Transverse colon (tissue), 4 donors: ENCODE results near the gene C3orf20. TPM values are rescaled to one million over a fixed set of nuclear protein-coding genes. Genes with fewer than 3 reads are reported as not detected.

Experiments
- DNase-seq: peaks from one replicate; pipeline ENCODE4 v3.0.0-alpha.2; 2019
- H3K27ac ChIP-seq, 4 donors: fragments of 200-600 bp; sonication (generic); 2 replicates each; pipeline ENCODE4 v1.5.1; 2016 to 2018; ENCODE audit warnings: inconsistent platforms in 4 of 4
- H3K27me3 ChIP-seq: fragments of 200-600 bp; sonication (generic); 2 replicates; pipeline ENCODE4 v1.5.1; 2017; ENCODE audit warnings: inconsistent platforms
- H3K36me3 ChIP-seq, 4 donors: fragments of 200-600 bp; sonication (generic); 2 replicates each; pipeline ENCODE4 v1.5.1; 2017 to 2019; ENCODE audit warnings: inconsistent platforms in 4 of 4
- H3K4me1 ChIP-seq, 4 donors: fragments of 200-600 bp; sonication (generic); 2 replicates each; pipeline ENCODE4 v1.5.1; 2017 to 2020; ENCODE audit warnings: inconsistent platforms in 4 of 4
- H3K4me3 ChIP-seq, 4 donors: fragments of 200-600 bp; sonication (generic); 1 replicate in 1 of 4; 2 replicates in 3 of 4; pipeline versions ENCODE4 v1.5.1 to v1.6.1; 2017 to 2019; ENCODE audit warnings: inconsistent platforms in 4 of 4
- H3K9me3 ChIP-seq, 2 donors: fragments of 200-600 bp; sonication (generic); 2 replicates each; pipeline ENCODE4 v1.5.1; 2017 to 2019; ENCODE audit warnings: inconsistent platforms in 2 of 2
- EP300 ChIP-seq: sonication (generic); formaldehyde crosslinking; IDR thresholded peaks from one replicate; pipeline ENCODE4 v1.6.1; 2017; ENCODE audit warnings: antibody characterized with exemption, low read depth
- POLR2A ChIP-seq: fragments of 450-650 bp; IDR thresholded peaks from one replicate; pipeline ENCODE4 v1.6.1; 2016; ENCODE audit warnings: antibody characterized with exemption, mild to moderate bottlenecking, moderate library complexity
- POLR2AphosphoS5 ChIP-seq, 3 donors: sonication (generic); formaldehyde crosslinking; IDR thresholded peaks; one replicate each; pipeline ENCODE4 v1.6.1; 2016; ENCODE audit warnings: antibody characterized with exemption in 3 of 3
- WGBS, 2 donors: methylation state at CpG; one replicate each; pipeline ENCODE4 v1.1.5; 2018; ENCODE audit warnings: low coverage in 1 of 2; 5-methylcytosine and 5-hydroxymethylcytosine counted together
- in situ Hi-C, 4 donors: fragments of 200-750 bp; cut with MboI; loops; one replicate each; pipeline versions ENCODE4 v1.15.0 to v1.15.1; 2017; ENCODE audit warnings: low sequenced_read_pairs in 3 of 4, low pct_ligation_motif_present in 1 of 4, low pct_unique_long_range_greater_than_20kb in 1 of 4
- intact Hi-C: fragments of 100-400 bp; cut with DNase I; formaldehyde crosslinking; loops from one replicate; pipeline ENCODE4 v1.15.1; 2023; ENCODE audit warnings: low total_unique reads
- total RNA-seq, 4 donors: library from RNA; depleted of rRNA; stranded (reverse); fragments of >200 nt; gene quantifications; one replicate each; pipeline ENCODE4 v1.1.0, GENCODE V29; 2016
- TF ChIP-seq, protein P1 (sequence below), 5 experiments: fragments of 200-600 bp in 3 of 5; fragments of 450-650 bp in 2 of 5; sonication (generic) in 3 of 5; IDR thresholded peaks; 1 replicate in 2 of 5; 2 replicates in 3 of 5; pipeline ENCODE4 v1.5.1; 2016 to 2017; ENCODE audit warnings: antibody characterized with exemption in 5 of 5, inconsistent platforms in 3 of 5, mild to moderate bottlenecking in 2 of 5, moderate library complexity in 1 of 5

The C3orf20 gene
- total RNA-seq, 4 donors from 2014 or later, result not detected

DNA sequence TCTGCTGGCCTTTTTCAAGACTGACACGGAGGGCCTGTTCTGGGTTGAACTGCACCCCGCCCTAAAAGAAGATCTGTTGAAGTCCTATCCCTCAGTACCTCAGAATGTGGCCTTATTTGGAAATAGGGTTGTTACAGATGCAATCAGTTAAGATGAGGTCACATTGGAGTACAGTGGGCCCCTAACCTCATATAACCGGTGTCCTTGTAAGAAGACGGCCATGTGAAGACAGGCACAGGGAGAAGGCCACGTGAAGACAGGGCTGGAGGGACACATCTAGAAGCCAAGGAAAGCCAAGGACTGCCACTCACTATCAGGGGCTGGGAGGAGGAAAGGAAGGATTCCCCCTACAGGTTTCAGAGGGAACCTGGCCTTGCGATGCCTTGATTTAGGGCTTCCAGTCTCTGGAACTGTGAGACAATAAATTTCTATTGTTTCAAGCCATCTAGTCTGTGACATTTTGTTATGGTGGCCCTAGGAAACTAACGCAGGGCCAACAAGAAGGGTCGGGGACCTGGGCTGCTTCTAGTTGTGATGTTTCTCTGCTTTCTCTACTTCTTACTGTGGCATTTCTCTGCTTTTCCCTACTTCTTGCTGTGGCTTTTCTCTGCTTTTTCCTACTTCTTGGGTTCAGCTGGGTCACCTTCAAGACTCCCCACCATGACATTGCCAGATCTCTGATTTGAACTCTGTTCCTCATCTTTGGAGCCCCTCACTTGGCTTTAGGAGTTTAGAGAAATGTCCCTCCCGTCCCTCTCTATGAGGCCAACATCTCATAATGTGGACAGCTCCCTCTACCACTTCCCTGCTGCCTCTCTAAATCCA lies 28.1 kb upstream of the C3orf20 start:
- 85 to 86% methylated on average over 9 of the region's 9 CpGs for WGBS, 2 donors
- peaks cover 0 to 16% (median 9%) of the 10 kb centered on the region in 4 donors for H3K4me1 ChIP-seq
- no peaks in the 10 kb centered on the region for H3K9me3 ChIP-seq
- no peak for TF ChIP-seq EP300
- TF ChIP-seq POLR2AphosphoS5 (IDR thresholded peaks at IDR 0.05), result no peak
- TF ChIP-seq POLR2A, result no peak
- TF ChIP-seq, protein P1, sequence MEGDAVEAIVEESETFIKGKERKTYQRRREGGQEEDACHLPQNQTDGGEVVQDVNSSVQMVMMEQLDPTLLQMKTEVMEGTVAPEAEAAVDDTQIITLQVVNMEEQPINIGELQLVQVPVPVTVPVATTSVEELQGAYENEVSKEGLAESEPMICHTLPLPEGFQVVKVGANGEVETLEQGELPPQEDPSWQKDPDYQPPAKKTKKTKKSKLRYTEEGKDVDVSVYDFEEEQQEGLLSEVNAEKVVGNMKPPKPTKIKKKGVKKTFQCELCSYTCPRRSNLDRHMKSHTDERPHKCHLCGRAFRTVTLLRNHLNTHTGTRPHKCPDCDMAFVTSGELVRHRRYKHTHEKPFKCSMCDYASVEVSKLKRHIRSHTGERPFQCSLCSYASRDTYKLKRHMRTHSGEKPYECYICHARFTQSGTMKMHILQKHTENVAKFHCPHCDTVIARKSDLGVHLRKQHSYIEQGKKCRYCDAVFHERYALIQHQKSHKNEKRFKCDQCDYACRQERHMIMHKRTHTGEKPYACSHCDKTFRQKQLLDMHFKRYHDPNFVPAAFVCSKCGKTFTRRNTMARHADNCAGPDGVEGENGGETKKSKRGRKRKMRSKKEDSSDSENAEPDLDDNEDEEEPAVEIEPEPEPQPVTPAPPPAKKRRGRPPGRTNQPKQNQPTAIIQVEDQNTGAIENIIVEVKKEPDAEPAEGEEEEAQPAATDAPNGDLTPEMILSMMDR (IDR thresholded peaks at IDR 0.05), result no peak
- no peaks in the 10 kb centered on the region for H3K36me3 ChIP-seq
- H3K27me3 ChIP-seq, result no peaks in the 10 kb centered on the region
- H3K27ac ChIP-seq, result no peak overlapping the region
- no peak for DNase-seq
- intact Hi-C loops, result no loop called here
- H3K4me3 ChIP-seq, result no peak overlapping the region
- in situ Hi-C loops, result no loop called here

- DNase-seq, result no peak
- no peak for TF ChIP-seq EP300
- TF ChIP-seq, protein P1 (IDR thresholded peaks at IDR 0.05), result no peak
- no peak for TF ChIP-seq POLR2A
- no peak for TF ChIP-seq POLR2AphosphoS5 (IDR thresholded peaks at IDR 0.05)
- Histone ChIP-seq H3K36me3 (no peaks in the 10 kb centered on the region), H3K9me3 (no peaks in the 10 kb centered on the region), H3K4me1 (peaks cover 8 to 24% (median 20%) of the 10 kb centered on the region in 4 donors), H3K27me3 (no peaks in the 10 kb centered on the region), H3K4me3 (no peak overlapping the region), H3K27ac (no peak overlapping the region)
- intact Hi-C loops (no loop called here), in situ Hi-C loops (no loop called here)
- 74 to 76% methylated on average over 13 to 19 of the region's 19 CpGs for WGBS, 2 donors
Measured at GRCh38 chr3:14647976-14648955, 26.7 kb upstream of the C3orf20 start.

GRCh38 chr3:14649466-14649865 lies 25.5 kb upstream of the C3orf20 start:
- Histone ChIP-seq H3K27ac (no peak overlapping the region), H3K9me3 (no peaks in the 10 kb centered on the region), H3K4me1 (peaks cover 12 to 34% (median 29%) of the 10 kb centered on the region in 4 donors), H3K4me3 (no peak overlapping the region), H3K36me3 (no peaks in the 10 kb centered on the region), H3K27me3 (no peaks in the 10 kb centered on the region)
- TF ChIP-seq POLR2AphosphoS5 (IDR thresholded peaks at IDR 0.05) (no peak), POLR2A (no peak), EP300 (no peak)
- TF ChIP-seq, protein P1 (IDR thresholded peaks at IDR 0.05), result no peak
- WGBS, 2 donors, result 47 to 64% methylated on average over 2 of the region's 2 CpGs
- DNase-seq, result no peak
- intact Hi-C loops, result no loop called here
- in situ Hi-C loops, result no loop called here

DNA sequence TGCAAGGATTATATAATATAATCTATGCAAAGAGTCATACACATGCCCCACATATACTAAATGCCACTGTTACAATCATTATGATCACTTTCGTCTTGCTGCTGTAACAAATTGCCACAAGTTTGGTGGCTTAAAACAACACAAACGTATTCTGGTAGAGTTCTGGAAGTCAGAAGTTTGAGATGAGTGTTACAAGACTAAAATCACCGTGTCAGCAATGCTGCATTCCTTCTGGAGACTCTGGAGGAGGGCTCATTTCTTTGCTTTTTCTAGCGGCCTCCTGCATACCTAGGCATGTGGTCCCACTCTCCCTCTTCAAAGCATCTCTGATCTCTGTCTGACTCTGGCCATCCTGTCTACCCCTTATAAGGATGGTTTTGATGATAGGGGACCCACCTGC lies 24.7 kb upstream of the C3orf20 start:
- in situ Hi-C loops, result loop anchor here in 3 of 4 donors (25.0 kb wide), 3 partner anchors 387 to 463 kb away; partner anchors contain the start of genes MRPS25 (in 2 of the 3), LSM3 (in 1 of the 3) and XPC (in 1 of the 3)
- 96 to 100% methylated on average over 2 to 4 of the region's 4 CpGs for WGBS, 2 donors
- H3K4me3 ChIP-seq, result no peak overlapping the region
- no peak for TF ChIP-seq POLR2A
- no peak for TF ChIP-seq POLR2AphosphoS5 (IDR thresholded peaks at IDR 0.05)
- TF ChIP-seq, protein P1 (IDR thresholded peaks at IDR 0.05), result no peak
- no peak for TF ChIP-seq EP300
- no peak overlapping the region for H3K27ac ChIP-seq
- H3K4me1 ChIP-seq, result peaks cover 12 to 34% (median 29%) of the 10 kb centered on the region in 4 donors
- no peaks in the 10 kb centered on the region for H3K9me3 ChIP-seq
- DNase-seq, result no peak
- intact Hi-C loops, result no loop called here
- H3K36me3 ChIP-seq, result peaks cover 0 to 5% (median under 1%) of the 10 kb centered on the region in 4 donors
- no peaks in the 10 kb centered on the region for H3K27me3 ChIP-seq
